Dermis blood vessel endothelial cell (primary cell): Measurements from ENCODE around the gene DHRSX. TPM values are rescaled to one million over a fixed set of nuclear protein-coding genes. Genes with fewer than 3 reads are reported as not detected.
"Not testable (repeated sequence)": the region's sequence is repeated elsewhere in the genome, so short reads cannot be mapped to it uniquely, and the experiment has no call there.

Experiments used
- DNase-seq: peaks from one replicate; pipeline ENCODE4 v3.0.0; 2010
- total RNA-seq: library from RNA; depleted of rRNA; stranded (reverse); fragments of >200 nt; gene quantifications from 2 replicates; pipeline ENCODE4 v1.2.3, GENCODE V29; 2014

The DHRSX gene
- total RNA-seq, 1 donor from 2014 or later: 25.2 TPM

GRCh38 chrX:2312061-2312591 is 188.7 kb downstream of the DHRSX start:
- DNase-seq: not testable (repeated sequence)

- DNase-seq: no peak
Observed at GRCh38 chrX:2311501-2311900, 189.3 kb downstream of the DHRSX start.

GRCh38 chrX:2301901-2302300 is 198.9 kb downstream of the DHRSX start:
- DNase-seq: no peak

GRCh38 chrX:2299871-2300270 is 200.9 kb downstream of the DHRSX start:
- no peak for DNase-seq

- no peak for DNase-seq
Observed at GRCh38 chrX:2286731-2287130, 214.0 kb downstream of the DHRSX start.

- no peak for DNase-seq
Observed at GRCh38 chrX:2284601-2285000, 216.2 kb downstream of the DHRSX start.

- DNase-seq: no peak
Observed at GRCh38 chrX:2284133-2284532, 216.6 kb downstream of the DHRSX start.

GRCh38 chrX:2283111-2283859 is 217.5 kb downstream of the DHRSX start:
- DNase-seq: no peak

GRCh38 chrX:2282490-2283090 is 218.2 kb downstream of the DHRSX start:
- DNase-seq: no peak

- no peak for DNase-seq
Observed at GRCh38 chrX:2272337-2272736, 228.4 kb downstream of the DHRSX start.

- DNase-seq: not testable (repeated sequence)
Observed at GRCh38 chrX:2271595-2271994, 229.2 kb downstream of the DHRSX start.

- not testable (repeated sequence) for DNase-seq
Observed at GRCh38 chrX:2270783-2271182, 230.0 kb downstream of the DHRSX start.

GRCh38 chrX:2267890-2268289 is 232.9 kb downstream of the DHRSX start:
- no peak for DNase-seq

GRCh38 chrX:2266445-2267349 is 234.1 kb downstream of the DHRSX start:
- DNase-seq: no peak

- not testable (repeated sequence) for DNase-seq
Observed at GRCh38 chrX:2265658-2266444, 234.9 kb downstream of the DHRSX start.

GRCh38 chrX:2264179-2265030 is 236.4 kb downstream of the DHRSX start:
- DNase-seq: no peak

- DNase-seq: no peak
Observed at GRCh38 chrX:2263203-2263602, 237.6 kb downstream of the DHRSX start.

- no peak for DNase-seq
Observed at GRCh38 chrX:2262668-2263055, 238.1 kb downstream of the DHRSX start.

- no peak for DNase-seq
Observed at GRCh38 chrX:2261831-2262667, 238.7 kb downstream of the DHRSX start.

- no peak for DNase-seq
Observed at GRCh38 chrX:2252331-2253065, 248.3 kb downstream of the DHRSX start.
